GM20000 (cell line): Measurements from ENCODE around the gene POLR3GL.

ENCODE experiments used
- DNase-seq: peaks from one replicate; pipeline ENCODE4 v3.0.0; 2012; ENCODE audit warnings: low spot score
- TF ChIP-seq, protein P1 (sequence below): IDR thresholded peaks from 2 replicates; pipeline ENCODE4 v1.5.1; 2012; ENCODE audit warnings: mild to moderate bottlenecking, control low read depth; ENCODE audit errors: extremely low read depth, missing control alignments

POLR3GL gene

DNA sequence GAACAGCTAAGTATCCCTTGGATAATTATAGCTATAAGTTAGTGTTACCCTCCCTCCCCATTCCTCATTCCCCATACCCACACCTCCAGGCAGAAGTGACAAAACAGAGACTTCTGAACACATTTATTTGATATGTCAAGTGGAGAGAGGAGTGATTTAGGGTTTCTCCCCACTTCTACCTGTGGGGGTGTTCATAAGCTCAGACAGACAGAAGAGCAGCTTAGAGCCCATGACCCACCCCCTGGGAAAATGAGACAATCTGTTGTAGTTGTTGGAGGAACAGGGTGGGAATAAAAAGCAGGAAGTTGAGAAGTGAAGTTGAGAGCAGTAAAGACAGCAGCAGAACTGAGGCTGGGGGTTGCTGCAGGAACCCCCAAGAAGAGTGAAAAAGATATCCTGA lies 5.2 kb upstream of the POLR3GL start:
- DNase-seq: no peak
- TF ChIP-seq, protein P1, sequence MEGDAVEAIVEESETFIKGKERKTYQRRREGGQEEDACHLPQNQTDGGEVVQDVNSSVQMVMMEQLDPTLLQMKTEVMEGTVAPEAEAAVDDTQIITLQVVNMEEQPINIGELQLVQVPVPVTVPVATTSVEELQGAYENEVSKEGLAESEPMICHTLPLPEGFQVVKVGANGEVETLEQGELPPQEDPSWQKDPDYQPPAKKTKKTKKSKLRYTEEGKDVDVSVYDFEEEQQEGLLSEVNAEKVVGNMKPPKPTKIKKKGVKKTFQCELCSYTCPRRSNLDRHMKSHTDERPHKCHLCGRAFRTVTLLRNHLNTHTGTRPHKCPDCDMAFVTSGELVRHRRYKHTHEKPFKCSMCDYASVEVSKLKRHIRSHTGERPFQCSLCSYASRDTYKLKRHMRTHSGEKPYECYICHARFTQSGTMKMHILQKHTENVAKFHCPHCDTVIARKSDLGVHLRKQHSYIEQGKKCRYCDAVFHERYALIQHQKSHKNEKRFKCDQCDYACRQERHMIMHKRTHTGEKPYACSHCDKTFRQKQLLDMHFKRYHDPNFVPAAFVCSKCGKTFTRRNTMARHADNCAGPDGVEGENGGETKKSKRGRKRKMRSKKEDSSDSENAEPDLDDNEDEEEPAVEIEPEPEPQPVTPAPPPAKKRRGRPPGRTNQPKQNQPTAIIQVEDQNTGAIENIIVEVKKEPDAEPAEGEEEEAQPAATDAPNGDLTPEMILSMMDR: no peak

DNA sequence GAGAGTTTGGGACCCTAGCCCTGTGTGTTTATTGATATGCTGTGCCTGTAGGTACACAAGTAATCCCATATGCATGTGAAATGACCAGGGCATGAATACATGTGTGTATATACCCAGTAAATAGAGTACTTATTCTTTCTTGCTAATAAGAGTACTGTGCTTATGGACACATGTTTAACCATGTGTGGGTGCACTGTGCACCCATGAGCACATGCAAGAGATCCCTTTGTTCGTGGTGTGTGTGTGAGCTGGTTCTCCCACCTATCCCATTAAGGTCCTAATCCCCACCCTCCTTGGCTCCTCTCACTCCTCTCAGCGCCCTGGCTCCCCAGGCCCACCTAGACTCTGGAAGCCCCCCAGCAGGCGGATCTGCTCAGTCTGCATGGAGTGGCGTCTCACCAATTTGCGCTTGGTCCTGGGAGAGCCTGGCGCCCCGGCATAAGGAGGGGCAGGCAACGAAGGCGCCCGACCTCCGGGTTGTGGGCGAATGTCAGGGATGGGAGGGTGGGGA lies 4.5 kb upstream of the POLR3GL start:
- peak; percentile 19 for DNase-seq
- TF ChIP-seq, protein P1: no peak

DNA sequence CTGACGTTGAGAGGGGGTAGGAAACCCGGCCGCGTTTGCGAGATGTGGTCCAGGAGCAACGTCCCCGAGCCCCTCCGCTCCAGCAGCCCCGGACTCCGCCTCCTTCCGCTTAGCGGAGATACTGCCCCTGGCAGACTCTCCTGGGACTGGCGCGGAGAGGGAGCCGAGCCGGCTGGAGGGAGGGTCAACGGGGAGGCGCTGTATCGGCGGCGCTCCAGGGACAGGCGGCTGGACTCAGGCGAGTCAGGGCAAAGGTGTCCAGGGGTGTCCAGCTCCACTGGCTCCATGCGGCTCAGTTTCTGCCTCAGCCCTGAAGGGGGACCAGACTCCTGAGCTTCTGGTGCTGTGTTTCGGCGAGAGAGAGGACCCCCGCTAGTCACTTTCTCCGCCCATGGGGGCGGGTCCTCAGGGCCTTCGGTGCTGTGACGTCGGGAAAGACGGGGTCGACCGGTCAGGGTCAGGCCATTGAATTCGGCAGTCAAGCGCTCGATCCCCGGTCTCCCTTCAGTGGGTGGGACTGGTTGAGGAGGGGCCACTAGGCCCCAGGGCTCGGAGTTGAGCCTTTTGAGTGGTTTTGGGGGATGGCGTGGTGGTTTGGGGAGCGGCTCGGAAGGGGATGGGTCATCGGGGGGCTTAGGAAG lies 3.9 kb upstream of the POLR3GL start:
- peak; percentile 62 for DNase-seq
- TF ChIP-seq, protein P1: no peak

DNA sequence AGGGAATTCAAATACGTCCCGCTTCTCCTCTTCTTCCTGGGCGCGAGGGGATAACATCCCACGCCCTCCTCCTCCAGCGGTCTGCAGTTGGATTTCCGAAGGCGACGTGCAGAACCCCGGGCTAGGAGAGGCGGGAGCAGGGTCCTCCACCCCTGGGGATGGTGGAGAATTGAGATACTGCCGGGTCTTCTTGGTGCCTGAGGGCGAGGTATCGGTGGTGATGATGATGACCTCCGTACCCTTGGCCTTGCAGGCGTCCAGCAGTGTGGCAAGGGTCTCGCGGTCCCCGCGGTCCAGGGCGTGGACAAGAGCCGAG lies 3.4 kb upstream of the POLR3GL start:
- no peak for DNase-seq
- TF ChIP-seq, protein P1: no peak

DNA sequence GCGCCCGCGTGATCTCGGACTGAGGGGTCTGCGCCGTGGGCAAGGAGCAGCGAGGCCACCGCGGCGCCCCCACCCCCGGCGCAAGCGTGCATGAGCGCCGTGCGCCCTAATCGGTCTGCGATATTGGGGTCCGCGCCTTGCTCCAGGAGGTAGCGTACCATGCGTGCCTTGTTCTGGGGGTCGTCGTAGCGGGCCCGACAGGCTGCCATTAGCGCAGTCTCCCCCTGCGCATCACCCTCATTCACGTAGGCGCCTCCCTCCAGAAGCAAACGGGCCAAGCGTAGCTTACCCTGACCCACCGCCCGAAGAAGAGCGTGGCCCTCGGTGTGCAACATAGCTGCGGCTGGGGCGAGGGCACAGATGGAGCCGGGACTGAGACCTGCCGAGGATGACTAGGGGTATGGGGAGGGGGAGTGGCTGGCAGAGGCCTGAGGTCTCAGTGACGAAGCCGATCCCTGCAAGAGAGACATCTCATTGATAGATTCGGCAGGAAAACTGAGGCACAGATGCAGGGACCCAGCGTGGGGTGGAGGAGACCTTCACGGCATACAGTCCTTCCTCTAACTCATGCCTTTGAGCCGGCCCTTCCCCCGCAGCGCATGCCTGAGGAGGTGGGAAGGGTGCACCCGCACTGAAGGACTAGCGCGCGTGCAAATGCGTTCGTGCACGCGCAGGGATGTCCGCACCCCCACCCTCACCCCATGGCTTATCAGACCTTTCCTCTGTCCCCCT lies 2.9 kb upstream of the POLR3GL start:
- TF ChIP-seq, protein P1: no peak
- peak; percentile 53 for DNase-seq

DNA sequence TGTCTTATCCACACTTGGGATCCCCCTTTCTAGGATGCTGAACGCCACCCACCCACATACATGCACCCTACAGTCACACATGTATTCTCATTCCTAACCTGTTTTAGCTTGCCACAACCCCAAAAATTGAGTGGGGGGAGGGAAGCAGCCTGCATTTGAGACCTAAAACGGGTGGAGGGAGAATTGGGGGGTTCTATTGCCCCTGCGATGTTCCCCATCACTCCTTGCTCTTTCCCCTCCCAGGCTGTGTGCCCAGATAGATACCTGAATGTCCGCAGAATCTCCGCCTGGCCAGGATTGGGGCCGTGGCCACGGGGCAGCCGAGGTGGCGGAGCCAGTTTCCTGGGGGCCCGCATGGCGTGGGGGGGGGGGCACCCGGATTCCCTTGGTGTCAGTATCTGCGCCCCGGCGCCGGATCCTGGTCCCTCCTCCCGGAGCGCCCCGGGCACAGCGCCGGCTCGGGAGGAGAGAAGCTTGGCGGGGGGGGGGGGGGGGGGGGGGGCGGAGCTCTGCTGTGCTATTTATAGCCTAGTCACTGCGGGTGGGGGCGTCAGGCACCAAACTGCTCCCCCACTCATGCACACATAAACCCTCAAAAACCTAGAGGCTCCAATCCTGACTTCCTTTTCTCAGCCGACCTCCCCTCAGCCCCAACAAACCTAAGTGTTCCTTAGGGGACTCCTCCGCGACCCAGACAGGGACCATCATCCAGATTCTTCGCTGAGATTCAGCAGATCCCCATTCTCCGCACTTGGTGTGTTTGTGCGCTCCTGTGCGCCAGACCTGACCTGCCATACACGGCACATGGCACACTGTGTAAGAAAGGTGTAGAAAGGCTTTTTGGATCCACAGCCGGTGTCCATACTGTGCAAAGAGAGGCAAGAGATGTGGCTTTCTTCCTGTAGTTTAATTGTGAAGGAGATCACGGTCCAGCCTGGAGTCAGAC lies 2.1 kb upstream of the POLR3GL start:
- TF ChIP-seq, protein P1: no peak
- DNase-seq: peak; percentile 43
